Calu3 (cell line): Measurements from ENCODE around the gene ILDR2. TPM values are rescaled to one million over a fixed set of nuclear protein-coding genes. Genes with fewer than 3 reads are reported as not detected.

Experiments
- BruUV-seq: library from RNA; stranded (reverse); fragments of 400-500 nt; replicated peaks from 2 replicates; lab custom pipeline; 2021; lab: Mats Ljungman, UMichigan
- CTCF ChIA-PET: fragments of 300-600 bp; sonication (Branson Sonifier 250); formaldehyde crosslinking; loops from one replicate; lab custom pipeline; 2022; ENCODE audit warnings: antibody characterized with exemption; lab: Charles Lee
- DNase-seq: peaks from one replicate; pipeline ENCODE4 v3.0.0; 2022
- H3K27ac Mint-ChIP-seq: one replicate; pipeline ENCODE4 v1.8.0; 2022; ENCODE audit warnings: mixed read lengths; ENCODE audit not compliant: unreplicated experiment
- H3K27me3 Mint-ChIP-seq: one replicate; pipeline ENCODE4 v1.8.0; 2022; ENCODE audit warnings: mixed read lengths; ENCODE audit not compliant: unreplicated experiment
- H3K36me3 Mint-ChIP-seq: one replicate; pipeline ENCODE4 v1.8.0; 2022; ENCODE audit warnings: mild to moderate bottlenecking, moderate library complexity, mixed read lengths; ENCODE audit not compliant: insufficient read depth, unreplicated experiment
- H3K4me1 Mint-ChIP-seq: one replicate; pipeline ENCODE4 v1.8.0; 2022; ENCODE audit warnings: mild to moderate bottlenecking, low read depth, mixed read lengths; ENCODE audit not compliant: unreplicated experiment
- H3K4me3 Mint-ChIP-seq: one replicate; pipeline ENCODE4 v1.8.0; 2022; ENCODE audit warnings: mild to moderate bottlenecking, low read depth, moderate library complexity, mixed read lengths; ENCODE audit not compliant: unreplicated experiment
- H3K9me3 Mint-ChIP-seq: one replicate; pipeline ENCODE4 v1.8.0; 2022; ENCODE audit warnings: low read depth, mixed read lengths; ENCODE audit not compliant: unreplicated experiment
- intact Hi-C: fragments of 100-400 bp; cut with micrococcal nuclease; formaldehyde crosslinking; loops from one replicate; pipeline ENCODE4 v1.10.0; 2022; ENCODE audit not compliant: unreplicated experiment
- total RNA-seq: library from RNA; stranded (reverse); gene quantifications from 2 replicates; pipeline ENCODE4 v1.2.3, GENCODE V29; 2022
- TF ChIP-seq, protein P1 (sequence below): fragments of 200-600 bp; IDR thresholded peaks from one replicate; pipeline ENCODE4 v1.8.0; 2022; ENCODE audit warnings: antibody characterized with exemption; ENCODE audit not compliant: unreplicated experiment

ILDR2 gene
- total RNA-seq, 1 experiment from 2014 or later = 1.9 TPM

DNA sequence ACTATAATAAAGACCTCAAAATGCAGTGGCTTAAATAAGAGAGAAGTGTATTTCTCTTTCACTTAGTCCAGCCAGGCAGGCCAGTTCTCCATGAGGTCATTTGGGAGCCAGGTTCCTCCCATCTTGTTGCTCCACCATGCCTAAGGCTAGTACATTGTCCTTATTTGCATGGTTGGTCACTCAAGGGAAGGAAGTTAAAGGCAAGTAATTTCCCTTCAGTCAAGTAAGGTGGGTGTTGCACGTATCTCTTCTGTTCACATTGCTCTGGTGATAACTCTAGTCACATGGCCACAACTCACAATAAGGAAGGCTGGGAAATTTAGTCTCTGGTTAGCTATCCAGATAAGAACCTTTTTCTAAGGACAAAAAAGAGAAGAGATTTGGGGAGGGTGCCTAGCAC lies 72.1 kb downstream of the ILDR2 start:
- intact Hi-C loops = no loop called here
- Mint-ChIP-seq H3K4me1 (peaks cover 10% of the 10 kb centered on the region), H3K9me3 (no peaks in the 10 kb centered on the region), H3K27ac (no peak overlapping the region), H3K4me3 (no peak overlapping the region), H3K27me3 (no peaks in the 10 kb centered on the region), H3K36me3 (no peaks in the 10 kb centered on the region)
- no peak for DNase-seq
- TF ChIP-seq, protein P1, sequence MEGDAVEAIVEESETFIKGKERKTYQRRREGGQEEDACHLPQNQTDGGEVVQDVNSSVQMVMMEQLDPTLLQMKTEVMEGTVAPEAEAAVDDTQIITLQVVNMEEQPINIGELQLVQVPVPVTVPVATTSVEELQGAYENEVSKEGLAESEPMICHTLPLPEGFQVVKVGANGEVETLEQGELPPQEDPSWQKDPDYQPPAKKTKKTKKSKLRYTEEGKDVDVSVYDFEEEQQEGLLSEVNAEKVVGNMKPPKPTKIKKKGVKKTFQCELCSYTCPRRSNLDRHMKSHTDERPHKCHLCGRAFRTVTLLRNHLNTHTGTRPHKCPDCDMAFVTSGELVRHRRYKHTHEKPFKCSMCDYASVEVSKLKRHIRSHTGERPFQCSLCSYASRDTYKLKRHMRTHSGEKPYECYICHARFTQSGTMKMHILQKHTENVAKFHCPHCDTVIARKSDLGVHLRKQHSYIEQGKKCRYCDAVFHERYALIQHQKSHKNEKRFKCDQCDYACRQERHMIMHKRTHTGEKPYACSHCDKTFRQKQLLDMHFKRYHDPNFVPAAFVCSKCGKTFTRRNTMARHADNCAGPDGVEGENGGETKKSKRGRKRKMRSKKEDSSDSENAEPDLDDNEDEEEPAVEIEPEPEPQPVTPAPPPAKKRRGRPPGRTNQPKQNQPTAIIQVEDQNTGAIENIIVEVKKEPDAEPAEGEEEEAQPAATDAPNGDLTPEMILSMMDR = no peak
- BruUV-seq = no TSS peak
- CTCF ChIA-PET = no interaction called here

DNA sequence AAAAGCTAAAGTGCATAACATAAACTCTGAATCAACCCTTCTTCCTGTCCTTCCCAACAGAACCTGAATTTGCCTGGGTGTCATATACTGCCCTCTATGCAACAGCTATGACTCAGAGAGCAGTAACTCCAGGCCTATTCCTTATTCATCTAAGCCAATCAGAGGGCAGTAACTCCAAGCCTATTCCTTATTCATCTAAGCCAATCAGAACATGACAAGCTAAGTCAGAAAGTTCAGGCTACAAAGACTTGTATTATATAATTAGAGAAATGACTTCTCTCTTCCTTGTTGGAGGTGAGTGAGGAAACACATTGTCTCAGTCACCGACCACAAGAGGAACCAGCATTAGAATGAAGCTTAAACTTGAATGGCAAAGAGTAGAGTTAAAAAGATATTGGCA lies 73.1 kb downstream of the ILDR2 start:
- H3K27ac Mint-ChIP-seq = no peak overlapping the region
- intact Hi-C loops = no loop called here
- H3K4me3 Mint-ChIP-seq = no peak overlapping the region
- no TSS peak for BruUV-seq
- peak; percentile 22 for DNase-seq
- H3K27me3 Mint-ChIP-seq = no peaks in the 10 kb centered on the region
- CTCF ChIA-PET = interaction anchor here (0.8 to 1.2 kb wide), 5 partner anchors 8 to 157 kb away, joined by 3 to 8 read pairs (median 5); partner anchors contain the start of gene TADA1
- H3K4me1 Mint-ChIP-seq = peaks cover 10% of the 10 kb centered on the region
- H3K36me3 Mint-ChIP-seq = no peaks in the 10 kb centered on the region
- no peaks in the 10 kb centered on the region for H3K9me3 Mint-ChIP-seq
- TF ChIP-seq, protein P1 = no peak

DNA sequence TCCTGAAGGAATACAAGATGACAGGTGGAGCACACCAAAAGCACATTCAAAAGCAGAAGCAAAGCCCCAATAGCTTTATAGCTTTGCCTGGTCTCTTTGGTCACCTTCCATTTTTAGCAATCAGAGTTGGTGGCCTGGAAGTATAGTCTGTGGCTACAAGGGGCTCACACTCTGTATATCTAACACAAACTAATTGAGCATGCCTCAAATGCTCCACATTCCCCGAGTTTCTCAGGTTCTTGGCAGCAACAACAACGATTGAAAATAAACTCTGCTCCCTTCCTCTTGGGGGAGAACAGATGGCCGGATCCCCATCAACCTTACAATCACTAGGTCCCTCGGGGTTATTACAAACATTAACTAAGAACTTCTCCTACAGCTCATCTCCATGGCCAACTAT lies 74.4 kb downstream of the ILDR2 start:
- CTCF ChIA-PET = interaction anchor here (0.6 kb wide), 1 partner anchor 83 kb away, joined by 3 read pairs; no protein-coding TSS in a partner anchor
- peaks cover 5% of the 10 kb centered on the region for H3K9me3 Mint-ChIP-seq
- H3K27me3 Mint-ChIP-seq = peaks cover 8% of the 10 kb centered on the region
- no peaks in the 10 kb centered on the region for H3K36me3 Mint-ChIP-seq
- intact Hi-C loops = no loop called here
- BruUV-seq = no TSS peak
- no peak for DNase-seq
- TF ChIP-seq, protein P1 = no peak
- H3K27ac Mint-ChIP-seq = no peak overlapping the region
- peaks cover 3% of the 10 kb centered on the region for H3K4me1 Mint-ChIP-seq
- no peak overlapping the region for H3K4me3 Mint-ChIP-seq

DNA sequence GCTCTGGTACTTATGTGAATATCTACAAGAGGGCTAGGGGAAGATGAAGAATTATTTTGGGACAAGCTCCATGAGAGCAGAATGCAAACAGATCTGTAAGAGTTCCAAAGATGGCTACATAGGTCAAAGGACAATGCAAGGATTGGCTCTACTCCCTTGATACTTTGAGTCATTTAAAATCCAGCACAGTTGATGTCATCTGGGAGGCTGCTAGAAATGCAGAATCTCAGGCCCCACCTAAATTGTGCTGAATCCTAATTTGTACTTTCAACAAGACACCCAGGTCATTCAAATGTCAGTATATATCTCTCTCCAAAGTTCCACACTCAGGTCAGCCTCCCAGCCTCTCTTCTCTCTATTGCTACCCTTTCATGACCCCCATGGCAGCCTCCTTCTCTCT lies 75.6 kb downstream of the ILDR2 start:
- intact Hi-C loops = no loop called here
- peaks cover 20% of the 10 kb centered on the region for H3K27me3 Mint-ChIP-seq
- no peaks in the 10 kb centered on the region for H3K4me1 Mint-ChIP-seq
- BruUV-seq = no TSS peak
- no peak for DNase-seq
- CTCF ChIA-PET = no interaction called here
- H3K36me3 Mint-ChIP-seq = no peaks in the 10 kb centered on the region
- H3K9me3 Mint-ChIP-seq = peaks cover 5% of the 10 kb centered on the region
- no peak overlapping the region for H3K27ac Mint-ChIP-seq
- TF ChIP-seq, protein P1 = no peak
- no peak overlapping the region for H3K4me3 Mint-ChIP-seq
